GM12878 (cell line): ENCODE measurements around the gene ADAMTSL1. TPM values are rescaled to one million over a fixed set of nuclear protein-coding genes. Genes with fewer than 3 reads are reported as not detected.

Experiments
- ATAC-seq: fragments of 200-7000 bp; cut with Tn5 transposase; 3 replicates; pipeline ENCODE4 v1.9.1; 2020; ENCODE audit warnings: mild to moderate bottlenecking, moderate library complexity
- BruUV-seq: library from RNA; stranded (reverse); fragments of 400-500 nt; replicated peaks from 2 replicates; lab custom pipeline; 2021; lab: Mats Ljungman, UMichigan
- CTCF ChIA-PET: fragments of 300-600 bp; sonication (Branson Sonifier 250); formaldehyde crosslinking; extraction: SDS; loops from one replicate; lab custom pipeline; 2021; ENCODE audit warnings: inconsistent platforms; lab: Yijun Ruan, JAX
- POLR2A ChIA-PET: fragments of 350-600 bp; formaldehyde crosslinking; extraction: SDS; loops from one replicate; lab custom pipeline; 2021; ENCODE audit warnings: inconsistent platforms; lab: Charles Lee
- RAD21 ChIA-PET: fragments of 300-600 bp; sonication (Branson Sonifier 250); formaldehyde crosslinking; loops from one replicate; lab custom pipeline; 2023; ENCODE audit warnings: antibody characterized with exemption; ENCODE audit not compliant: unreplicated experiment; lab: Charles Lee
- SMC1A ChIA-PET: fragments of 300-600 bp; sonication (Branson Sonifier 250); formaldehyde crosslinking; loops from one replicate; lab custom pipeline; 2023; ENCODE audit not compliant: unreplicated experiment, uncharacterized antibody; lab: Charles Lee
- DNase-seq: peaks from one replicate; pipeline ENCODE4 v3.0.0-alpha.2; 2011; ENCODE audit warnings: low read depth, low spot score
- FAIRE-seq: peaks from 3 replicates; lab custom pipeline; 2011; peaks lifted over from hg19 to GRCh38; lab: Jason Lieb, UNC
- H2AFZ ChIP-seq: 2 replicates; pipeline ENCODE4 v1.6.0; 2011; ENCODE audit warnings: low read depth, low read length, control low read depth; ENCODE audit not compliant: control insufficient read depth
- H3K27ac ChIP-seq: 2 replicates; pipeline ENCODE4 v1.5.1; 2011; ENCODE audit warnings: control low read depth; ENCODE audit not compliant: control insufficient read depth, insufficient read depth
- H3K27me3 ChIP-seq, 2 experiments: replicated peaks in 1 of 2; 2 replicates each; pipeline versions ENCODE4 v1.6.0 to v1.6.1; 2011; ENCODE audit warnings: low read length in 1 of 2; ENCODE audit not compliant: control insufficient read depth in 2 of 2, insufficient read depth in 2 of 2
- H3K36me3 ChIP-seq, 2 experiments: 2 replicates each; pipeline ENCODE4 v1.5.1; 2011; ENCODE audit warnings: low read length in 1 of 2; ENCODE audit not compliant: control insufficient read depth in 2 of 2, insufficient read depth in 2 of 2
- H3K4me1 ChIP-seq: 2 replicates; pipeline ENCODE4 v1.6.1; 2011; ENCODE audit warnings: mild to moderate bottlenecking, low read length, moderate library complexity, mixed read lengths; ENCODE audit not compliant: control insufficient read depth, insufficient read depth
- H3K4me2 ChIP-seq: 2 replicates; pipeline ENCODE4 v1.6.0; 2011; ENCODE audit warnings: control low read depth; ENCODE audit not compliant: control insufficient read depth, insufficient read depth
- H3K4me3 ChIP-seq: fragments of 200-600 bp; sonication (generic); 2 replicates; pipeline ENCODE4 v1.5.1; 2016
- H3K79me2 ChIP-seq: 2 replicates; pipeline ENCODE4 v1.6.0; 2011; ENCODE audit warnings: low read length; ENCODE audit not compliant: control insufficient read depth, insufficient read depth
- H3K9ac ChIP-seq: 2 replicates; pipeline ENCODE4 v1.8.0; 2011; ENCODE audit warnings: low read length, control low read depth, mixed read lengths; ENCODE audit not compliant: control insufficient read depth, insufficient read depth
- H3K9me3 ChIP-seq: replicated peaks from 3 replicates; pipeline ENCODE4 v1.5.1; 2011; ENCODE audit warnings: mild to moderate bottlenecking, low read length; ENCODE audit not compliant: control insufficient read depth, insufficient read depth
- H4K20me1 ChIP-seq: 2 replicates; pipeline ENCODE4 v1.6.0; 2011; ENCODE audit not compliant: control insufficient read depth, insufficient read depth
- ATF7 ChIP-seq: fragments of 450-650 bp; IDR thresholded peaks from 2 replicates; pipeline ENCODE4 v1.6.1; 2016; ENCODE audit warnings: low read depth, mild to moderate bottlenecking
- BCL11A ChIP-seq: IDR thresholded peaks from 2 replicates; pipeline ENCODE4 v1.6.1; 2011; ENCODE audit warnings: low read depth, low read length
- BHLHE40 ChIP-seq, 2 experiments: fragments of 450-650 bp in 1 of 2; IDR thresholded peaks; 2 replicates each; pipeline ENCODE4 v1.6.1; 2011 to 2017; ENCODE audit warnings: low read depth in 2 of 2, borderline replicate concordance in 1 of 2, improper control_type of control experiment in 1 of 2, low read length in 1 of 2, mild to moderate bottlenecking in 1 of 2
- KLF5 ChIP-seq: fragments of 450-650 bp; IDR thresholded peaks from 2 replicates; pipeline ENCODE4 v1.6.1; 2014; ENCODE audit warnings: mild to moderate bottlenecking; ENCODE audit not compliant: partially characterized antibody
- MEF2A ChIP-seq: IDR thresholded peaks from 2 replicates; pipeline ENCODE4 v1.6.1; 2011; ENCODE audit warnings: low read depth, mild to moderate bottlenecking, low read length, moderate library complexity; ENCODE audit not compliant: insufficient read depth
- NBN ChIP-seq: fragments of 450-650 bp; IDR thresholded peaks from 2 replicates; pipeline ENCODE4 v1.6.1; 2016
- POLR2AphosphoS5 ChIP-seq: IDR thresholded peaks from 2 replicates; pipeline ENCODE4 v1.6.1; 2011; ENCODE audit warnings: mild to moderate bottlenecking, low read length, inconsistent platforms
- POU2F2 ChIP-seq: IDR thresholded peaks from 3 replicates; pipeline ENCODE4 v1.6.1; 2011; ENCODE audit warnings: low read depth, mild to moderate bottlenecking, low read length, borderline replicate concordance
- SRF ChIP-seq, 2 experiments: IDR thresholded peaks; 2 replicates each; pipeline ENCODE4 v1.6.1; 2011; ENCODE audit warnings: low read depth in 2 of 2, low read length in 2 of 2, mild to moderate bottlenecking in 1 of 2, moderate library complexity in 1 of 2
- TAF1 ChIP-seq: IDR thresholded peaks from 2 replicates; pipeline ENCODE4 v1.6.1; 2011; ENCODE audit warnings: mild to moderate bottlenecking, low read depth, low read length, borderline replicate concordance
- ZNF622 ChIP-seq: fragments of 450-650 bp; IDR thresholded peaks from 2 replicates; pipeline ENCODE4 v1.6.1; 2017; ENCODE audit warnings: mild to moderate bottlenecking, inconsistent platforms
- WGBS: methylation state at CpG from one replicate; pipeline ENCODE4 v1.1.6; 2016; ENCODE audit warnings: low lambda C conversion rate; ENCODE audit not compliant: insufficient replicate concordance, insufficient coverage; ENCODE audit errors: missing lambda C conversion rate; 5-methylcytosine and 5-hydroxymethylcytosine counted together
- in situ Hi-C: fragments of 300-500 bp; cut with MboI; formaldehyde crosslinking; loops from 9 replicates; pipeline ENCODE4 v1.14.3; 2018; ENCODE audit warnings: mixed read lengths
- intact Hi-C: fragments of 100-400 bp; cut with micrococcal nuclease; formaldehyde crosslinking; loops from one replicate; pipeline ENCODE4 v1.14.2; 2022; ENCODE audit not compliant: unreplicated experiment
- polyA plus RNA-seq, 11 experiments: library from polyadenylated mRNA; depleted of rRNA in 4 of 11; unstranded in 6 of 11; stranded (reverse) in 5 of 11; fragments of >200 nt; fragmentation: Nextera tagmentation in 4 of 11; fragmentation: Illumina TruSeq in 1 of 11; extraction: Ambion mirVana in 4 of 11; extraction: Trizol in 1 of 11; gene quantifications; 1 replicate in 1 of 11; 2 replicates in 10 of 11; pipeline versions ENCODE4 v1.2.1 to v1.2.3, GENCODE V29; 2011 to 2016; ENCODE audit warnings: inconsistent platforms in 2 of 11, missing spikeins in 2 of 11, low read depth in 1 of 11
- total RNA-seq, 4 experiments: library from RNA; depleted of rRNA in 3 of 4; stranded (reverse); fragments of >200 nt in 3 of 4; fragmentation: Illumina TruSeq in 1 of 4; extraction: Trizol in 1 of 4; gene quantifications; 2 replicates each; pipeline versions ENCODE4 v1.2.1 to v1.2.3, GENCODE V29; 2013 to 2021
- TF ChIP-seq, protein P1 (sequence below): IDR thresholded peaks from 2 replicates; pipeline ENCODE4 v1.6.1; 2012; ENCODE audit warnings: low read length, inconsistent platforms
- TF ChIP-seq, protein P2 (sequence below): IDR thresholded peaks from 2 replicates; pipeline ENCODE4 v1.6.1; 2011; ENCODE audit warnings: low read depth, low read length, improper control_type of control experiment, borderline replicate concordance
- TF ChIP-seq, protein P3 (sequence below): fragments of 450-650 bp; IDR thresholded peaks from 2 replicates; pipeline ENCODE4 v1.6.1; 2017; ENCODE audit warnings: mild to moderate bottlenecking, moderate library complexity

The ADAMTSL1 gene
- total and polyA plus RNA-seq, 10 of the 15 experiments (the other 5 are each of a cell fraction or from before 2014, with no cell fraction given): 0.01 to 0.10 (median 0.07) TPM; not detected in 6

DNA sequence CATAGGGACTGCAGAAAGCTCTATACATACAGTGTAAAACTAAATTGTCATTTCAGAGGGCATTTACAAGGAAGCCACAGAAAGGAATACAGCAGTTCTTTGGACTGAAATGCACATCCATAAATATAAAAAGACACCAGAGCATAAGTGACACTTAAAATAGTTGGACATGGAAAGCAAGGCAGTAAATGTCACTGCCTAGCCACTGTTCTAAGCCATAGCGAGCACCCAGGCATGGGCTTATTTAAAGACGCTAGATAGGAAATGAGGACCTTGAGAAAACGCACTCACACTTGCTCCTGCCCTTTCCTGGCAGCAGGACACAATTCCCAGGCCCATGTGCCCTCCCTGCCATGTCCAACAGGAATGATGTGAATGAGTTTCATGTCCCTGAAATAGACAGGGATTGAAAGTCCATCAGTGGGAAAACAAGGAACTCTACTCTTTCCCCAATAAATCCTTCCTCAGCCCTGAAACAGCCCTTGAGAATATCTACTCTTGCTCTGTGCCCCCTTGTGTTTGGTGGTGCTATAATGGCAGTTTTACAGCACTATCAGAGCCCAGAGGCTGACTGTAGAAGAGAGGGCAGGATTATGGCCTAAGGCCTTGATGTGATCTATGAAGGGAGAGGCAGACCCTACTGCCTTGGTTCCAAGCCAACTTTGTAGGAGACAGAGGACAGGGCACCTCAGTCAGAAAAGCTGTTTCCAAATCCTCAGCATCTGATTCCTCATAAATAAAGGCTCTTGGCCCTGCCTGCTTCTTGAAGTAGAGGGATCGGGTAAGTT lies 376.1 kb downstream of the ADAMTSL1 start (continued):
- TF ChIP-seq, protein P1, sequence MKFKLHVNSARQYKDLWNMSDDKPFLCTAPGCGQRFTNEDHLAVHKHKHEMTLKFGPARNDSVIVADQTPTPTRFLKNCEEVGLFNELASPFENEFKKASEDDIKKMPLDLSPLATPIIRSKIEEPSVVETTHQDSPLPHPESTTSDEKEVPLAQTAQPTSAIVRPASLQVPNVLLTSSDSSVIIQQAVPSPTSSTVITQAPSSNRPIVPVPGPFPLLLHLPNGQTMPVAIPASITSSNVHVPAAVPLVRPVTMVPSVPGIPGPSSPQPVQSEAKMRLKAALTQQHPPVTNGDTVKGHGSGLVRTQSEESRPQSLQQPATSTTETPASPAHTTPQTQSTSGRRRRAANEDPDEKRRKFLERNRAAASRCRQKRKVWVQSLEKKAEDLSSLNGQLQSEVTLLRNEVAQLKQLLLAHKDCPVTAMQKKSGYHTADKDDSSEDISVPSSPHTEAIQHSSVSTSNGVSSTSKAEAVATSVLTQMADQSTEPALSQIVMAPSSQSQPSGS: no peak
- no peak for TF ChIP-seq BHLHE40 (IDR thresholded peaks at IDR 0.05; ENCODE audit: borderline replicate concordance in 1 of 2, low read depth in 2 of 2, low read length in 1 of 2)
- TF ChIP-seq MEF2A: no peak
- TF ChIP-seq POU2F2: no peak
- no peak for TF ChIP-seq BCL11A

DNA sequence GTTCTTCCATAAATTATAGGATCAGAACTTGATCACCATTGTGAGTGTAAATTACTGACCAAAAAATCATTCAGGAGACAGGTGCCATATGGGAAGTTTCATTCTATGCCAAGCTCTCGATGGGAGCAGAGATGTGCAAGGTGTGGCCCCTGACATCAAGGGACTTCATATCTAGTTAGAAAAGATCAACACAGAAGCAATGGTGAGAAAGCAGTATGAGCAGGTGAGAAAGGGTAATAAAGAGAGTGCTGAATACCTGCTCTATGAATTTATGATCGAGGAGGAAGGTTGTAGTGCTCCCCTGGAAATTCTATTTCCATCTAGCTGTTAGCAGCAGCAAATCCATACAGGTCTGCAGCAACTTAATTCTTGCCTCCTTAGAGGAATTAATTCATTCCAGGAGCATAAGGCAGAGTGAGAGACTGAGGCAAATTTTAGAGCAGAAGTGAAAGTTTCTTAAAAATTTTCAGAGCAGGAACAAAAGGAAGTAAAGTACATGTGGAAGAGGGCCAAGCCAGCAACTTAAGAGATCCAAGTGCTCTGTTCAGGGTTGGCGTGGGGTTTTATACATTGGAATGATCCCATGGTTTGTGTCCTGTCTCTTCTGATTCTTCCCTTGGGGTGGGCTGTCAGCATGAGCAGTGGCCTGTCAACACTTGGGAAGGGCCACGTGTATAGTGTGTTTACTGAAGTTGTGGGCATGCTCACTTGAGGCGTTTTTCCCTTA lies 377.3 kb downstream of the ADAMTSL1 start:
- no peak overlapping the region for H3K4me3 ChIP-seq
- H3K4me1 ChIP-seq: no peaks in the 10 kb centered on the region
- 17% methylated on average over 5 of the region's 5 CpGs for WGBS
- RAD21 ChIA-PET: no interaction called here
- no peak for ATAC-seq
- no peaks in the 10 kb centered on the region for H4K20me1 ChIP-seq
- H2AFZ ChIP-seq: no peak overlapping the region
- H3K9me3 ChIP-seq: no peaks in the 10 kb centered on the region
- SMC1A ChIA-PET: no interaction called here
- BruUV-seq: no TSS peak
- H3K9ac ChIP-seq: no peak overlapping the region
- H3K79me2 ChIP-seq: no peaks in the 10 kb centered on the region
- peaks cover 0 to 1% of the 10 kb centered on the region in 2 experiments; a peak in 3 of 4 replicates for H3K27me3 ChIP-seq
- DNase-seq: no peak
- in situ Hi-C loops (no loop called here), intact Hi-C loops (no loop called here)
- CTCF ChIA-PET: no interaction called here
- no peaks in the 10 kb centered on the region for H3K36me3 ChIP-seq
- no peak for FAIRE-seq
- no peak overlapping the region for H3K27ac ChIP-seq
- no peak overlapping the region for H3K4me2 ChIP-seq
- POLR2A ChIA-PET: no interaction called here
- TF ChIP-seq ATF7 (no peak), SRF (IDR thresholded peaks at IDR 0.05; ENCODE audit: low read depth in 2 of 2, low read length in 2 of 2) (no peak), TAF1 (no peak), POLR2AphosphoS5 (no peak), KLF5 (no peak), NBN (no peak), ZNF622 (no peak)
- TF ChIP-seq, protein P2, sequence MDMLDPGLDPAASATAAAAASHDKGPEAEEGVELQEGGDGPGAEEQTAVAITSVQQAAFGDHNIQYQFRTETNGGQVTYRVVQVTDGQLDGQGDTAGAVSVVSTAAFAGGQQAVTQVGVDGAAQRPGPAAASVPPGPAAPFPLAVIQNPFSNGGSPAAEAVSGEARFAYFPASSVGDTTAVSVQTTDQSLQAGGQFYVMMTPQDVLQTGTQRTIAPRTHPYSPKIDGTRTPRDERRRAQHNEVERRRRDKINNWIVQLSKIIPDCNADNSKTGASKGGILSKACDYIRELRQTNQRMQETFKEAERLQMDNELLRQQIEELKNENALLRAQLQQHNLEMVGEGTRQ: no peak
- TF ChIP-seq, protein P3, sequence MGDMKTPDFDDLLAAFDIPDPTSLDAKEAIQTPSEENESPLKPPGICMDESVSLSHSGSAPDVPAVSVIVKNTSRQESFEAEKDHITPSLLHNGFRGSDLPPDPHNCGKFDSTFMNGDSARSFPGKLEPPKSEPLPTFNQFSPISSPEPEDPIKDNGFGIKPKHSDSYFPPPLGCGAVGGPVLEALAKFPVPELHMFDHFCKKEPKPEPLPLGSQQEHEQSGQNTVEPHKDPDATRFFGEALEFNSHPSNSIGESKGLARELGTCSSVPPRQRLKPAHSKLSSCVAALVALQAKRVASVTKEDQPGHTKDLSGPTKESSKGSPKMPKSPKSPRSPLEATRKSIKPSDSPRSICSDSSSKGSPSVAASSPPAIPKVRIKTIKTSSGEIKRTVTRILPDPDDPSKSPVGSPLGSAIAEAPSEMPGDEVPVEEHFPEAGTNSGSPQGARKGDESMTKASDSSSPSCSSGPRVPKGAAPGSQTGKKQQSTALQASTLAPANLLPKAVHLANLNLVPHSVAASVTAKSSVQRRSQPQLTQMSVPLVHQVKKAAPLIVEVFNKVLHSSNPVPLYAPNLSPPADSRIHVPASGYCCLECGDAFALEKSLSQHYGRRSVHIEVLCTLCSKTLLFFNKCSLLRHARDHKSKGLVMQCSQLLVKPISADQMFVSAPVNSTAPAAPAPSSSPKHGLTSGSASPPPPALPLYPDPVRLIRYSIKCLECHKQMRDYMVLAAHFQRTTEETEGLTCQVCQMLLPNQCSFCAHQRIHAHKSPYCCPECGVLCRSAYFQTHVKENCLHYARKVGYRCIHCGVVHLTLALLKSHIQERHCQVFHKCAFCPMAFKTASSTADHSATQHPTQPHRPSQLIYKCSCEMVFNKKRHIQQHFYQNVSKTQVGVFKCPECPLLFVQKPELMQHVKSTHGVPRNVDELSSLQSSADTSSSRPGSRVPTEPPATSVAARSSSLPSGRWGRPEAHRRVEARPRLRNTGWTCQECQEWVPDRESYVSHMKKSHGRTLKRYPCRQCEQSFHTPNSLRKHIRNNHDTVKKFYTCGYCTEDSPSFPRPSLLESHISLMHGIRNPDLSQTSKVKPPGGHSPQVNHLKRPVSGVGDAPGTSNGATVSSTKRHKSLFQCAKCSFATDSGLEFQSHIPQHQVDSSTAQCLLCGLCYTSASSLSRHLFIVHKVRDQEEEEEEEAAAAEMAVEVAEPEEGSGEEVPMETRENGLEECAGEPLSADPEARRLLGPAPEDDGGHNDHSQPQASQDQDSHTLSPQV: no peak
